Measurements from ENCODE around the gene RNGTT.
"Not testable (repeated sequence)": the region's sequence is repeated elsewhere in the genome, so short reads cannot be mapped to it uniquely, and the experiment has no call there.

GRCh38 chr6:88716399-88716798 is 247.0 kb downstream of the RNGTT start:
- TF ChIP-seq ZNF324 (tag by site-specific recombination; IDR thresholded peaks at IDR 0.05); ZBTB20 (tag by site-specific recombination; IDR thresholded peaks at IDR 0.05); GLI4 (tag by site-specific recombination; IDR thresholded peaks at IDR 0.05); ZNF521 (tag by site-specific recombination; IDR thresholded peaks at IDR 0.05); CTCF (tag by site-specific recombination; IDR thresholded peaks at IDR 0.05); ZNF548 (tag by site-specific recombination; IDR thresholded peaks at IDR 0.05); ZNF354C (tag by site-specific recombination; IDR thresholded peaks at IDR 0.05; ENCODE audit: borderline replicate concordance, low read depth): not testable (repeated sequence)

Measured in HEK293 (cell line).